Stimulated activated naive CD8-positive, alpha-beta T cell treated with anti-CD3 and anti-CD28 coated beads, Interleukin-15, Interleukin-2, amounts not matched to agents 100 U/mL and 50 U/mL, for 24 hours (primary cell): ENCODE results near the gene FAM13A.
"Not testable (repeated sequence)": the region's sequence is repeated elsewhere in the genome, so short reads cannot be mapped to it uniquely, and the experiment has no call there.

Experiments
- ATAC-seq: fragments of 150-1000 bp; cut with Tn5 transposase; one replicate; pipeline ENCODE4 v1.10.0; 2021
- DNase-seq: peaks from one replicate; pipeline ENCODE4 v3.0.0; 2021

The FAM13A gene

GRCh38 chr4:88999392-88999930 is 57.5 kb downstream of the FAM13A start:
- DNase-seq (no peak), ATAC-seq (no peak)

DNA sequence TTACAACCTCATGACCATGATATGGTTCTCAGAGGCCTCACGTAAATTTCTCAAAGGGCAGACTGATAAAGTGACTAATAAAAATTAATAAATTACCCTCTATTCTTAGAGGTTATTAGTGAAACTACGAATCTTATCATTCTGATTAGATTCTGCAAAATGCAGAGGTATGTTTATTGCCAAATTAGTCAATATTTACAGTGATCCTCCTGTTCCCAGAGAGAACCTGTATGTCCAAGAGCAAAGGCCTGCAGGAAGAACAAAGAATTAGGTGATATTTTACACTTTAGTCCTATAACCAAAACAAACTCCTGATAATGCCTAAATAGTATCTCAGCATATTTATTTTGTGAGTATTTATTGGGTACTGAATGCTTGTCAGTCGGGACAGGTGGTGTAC is 58.1 kb downstream of the FAM13A start:
- DNase-seq (no peak), ATAC-seq (no peak)

- DNase-seq (no peak), ATAC-seq (no peak)
Measured at GRCh38 chr4:88998001-88998400, 59.0 kb downstream of the FAM13A start.

DNA sequence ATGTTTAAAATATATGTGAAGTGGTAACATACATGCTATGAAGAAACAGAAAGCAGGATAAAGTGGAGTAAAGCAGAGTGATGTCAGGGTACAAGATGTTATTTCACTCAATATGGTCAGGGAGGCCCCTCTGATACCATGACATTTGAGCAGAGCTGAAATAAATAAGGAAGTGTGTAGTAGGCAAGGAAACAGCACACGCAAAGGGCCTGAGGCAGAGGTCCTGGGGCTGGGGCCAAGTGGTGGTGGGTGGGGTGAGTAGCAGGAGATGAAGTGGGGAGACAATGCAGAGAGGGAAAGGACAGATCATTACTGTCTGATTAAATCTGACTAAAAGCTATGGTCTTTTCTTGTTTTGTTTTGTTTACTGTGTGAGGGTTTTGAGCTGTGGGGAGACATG is 61.1 kb downstream of the FAM13A start:
- ATAC-seq (no peak), DNase-seq (no peak)

DNA sequence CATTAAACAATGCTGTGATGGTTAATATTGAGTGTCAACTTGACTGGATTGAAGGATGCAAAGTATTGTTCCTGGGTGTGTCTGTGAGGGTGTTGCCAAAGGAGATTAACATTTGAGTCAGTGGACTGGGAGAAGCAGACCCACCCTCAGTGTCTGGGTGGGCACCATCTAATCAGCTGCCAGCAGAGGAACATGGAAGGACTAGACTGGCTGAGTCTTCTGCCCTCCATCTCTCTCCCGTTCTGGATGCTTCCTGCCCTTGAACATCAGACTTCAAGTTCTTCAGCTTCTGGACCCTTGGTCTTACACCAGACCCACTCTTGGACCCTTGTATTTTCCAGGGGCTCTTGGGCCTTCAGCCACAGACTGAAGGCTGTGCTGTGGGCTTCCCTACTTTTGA is 61.7 kb downstream of the FAM13A start:
- not testable (repeated sequence) for ATAC-seq, DNase-seq

- ATAC-seq (no peak), DNase-seq (no peak)
Measured at GRCh38 chr4:88993246-88993645, 63.7 kb downstream of the FAM13A start.

DNA sequence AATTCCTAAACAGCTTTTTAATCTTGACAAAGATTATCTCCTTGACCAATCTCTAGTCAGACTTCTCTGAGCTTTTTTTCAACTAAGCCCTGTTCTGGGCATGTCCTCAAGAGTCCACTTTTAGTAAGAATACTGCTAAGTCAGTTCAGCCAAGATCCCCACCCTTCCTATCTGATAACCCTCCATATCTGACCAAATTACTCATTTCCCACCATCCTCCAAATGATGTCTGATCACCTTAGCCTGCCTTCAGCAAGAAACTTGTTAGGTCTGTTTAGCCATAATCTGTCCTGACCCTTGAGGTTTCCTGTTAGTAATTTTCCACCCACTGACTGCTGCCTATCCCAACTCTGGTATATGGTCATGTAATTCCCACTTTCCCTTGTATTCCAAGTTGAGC is 65.2 kb downstream of the FAM13A start:
- ATAC-seq = no peak
- DNase-seq = no peak

GRCh38 chr4:88989990-88990389 is 67.0 kb downstream of the FAM13A start:
- DNase-seq (no peak), ATAC-seq (no peak)

DNA sequence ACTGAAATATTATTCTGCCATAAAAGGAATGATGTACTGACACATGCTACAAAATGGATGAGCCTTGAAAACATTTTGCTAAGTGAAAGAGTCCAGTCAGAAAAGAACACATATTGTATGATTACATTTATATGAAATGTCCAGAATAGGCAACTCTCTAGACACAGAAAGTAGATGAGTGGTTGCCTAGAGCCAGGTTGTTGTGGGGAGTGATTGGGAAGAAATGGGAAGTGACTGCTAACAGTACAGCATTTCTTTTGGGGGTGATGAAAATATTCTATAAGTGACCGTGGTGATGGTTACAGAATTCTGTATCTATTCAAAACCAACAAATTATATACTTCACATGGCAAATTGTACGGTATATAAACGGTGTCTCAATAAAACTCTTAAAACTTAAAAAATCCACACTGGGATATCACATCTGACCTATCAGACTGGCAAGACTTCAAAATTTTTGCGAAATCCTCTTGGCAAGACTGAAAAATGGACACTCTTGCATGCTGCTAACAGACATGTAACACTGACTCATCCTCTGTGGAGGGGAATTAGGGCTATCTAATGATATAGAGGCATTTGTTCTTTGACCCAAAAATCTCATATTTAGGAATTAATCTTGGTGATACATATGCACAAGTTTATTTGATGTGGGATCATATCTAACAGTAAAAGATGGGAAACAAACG is 71.8 kb downstream of the FAM13A start:
- ATAC-seq (no peak), DNase-seq (no peak)

GRCh38 chr4:88982757-88983156 is 74.2 kb downstream of the FAM13A start:
- DNase-seq (no peak), ATAC-seq (no peak)

GRCh38 chr4:88981993-88982392 is 75.0 kb downstream of the FAM13A start:
- no peak for ATAC-seq
- DNase-seq = no peak

DNA sequence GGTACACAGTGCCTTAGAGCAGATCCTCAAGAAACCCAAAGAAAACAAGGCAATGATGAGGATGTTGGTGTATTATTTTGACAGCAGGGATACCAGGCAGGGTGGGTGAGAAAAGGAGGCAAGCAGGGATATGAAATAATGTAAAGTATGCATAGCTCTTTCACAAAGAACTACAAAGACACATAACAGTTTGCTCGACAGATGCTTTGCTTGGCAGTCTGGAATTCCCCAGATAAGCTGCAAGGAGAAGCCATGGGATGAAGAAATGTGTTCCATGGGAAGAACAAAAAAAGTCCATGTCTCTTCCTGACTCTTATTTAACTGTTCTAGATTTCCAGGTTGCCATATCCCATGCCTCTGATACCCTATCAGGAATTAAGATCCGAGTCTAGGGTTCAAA is 75.4 kb downstream of the FAM13A start:
- DNase-seq (no peak), ATAC-seq (no peak)

GRCh38 chr4:88979276-88979675 is 77.7 kb downstream of the FAM13A start:
- ATAC-seq = no peak

GRCh38 chr4:88976775-88977035 is 80.3 kb downstream of the FAM13A start:
- DNase-seq = no peak
- ATAC-seq = no peak

More at GRCh38 chr4:88979276-88979675, 77.7 kb downstream of the FAM13A start:
- DNase-seq = no peak

DNA sequence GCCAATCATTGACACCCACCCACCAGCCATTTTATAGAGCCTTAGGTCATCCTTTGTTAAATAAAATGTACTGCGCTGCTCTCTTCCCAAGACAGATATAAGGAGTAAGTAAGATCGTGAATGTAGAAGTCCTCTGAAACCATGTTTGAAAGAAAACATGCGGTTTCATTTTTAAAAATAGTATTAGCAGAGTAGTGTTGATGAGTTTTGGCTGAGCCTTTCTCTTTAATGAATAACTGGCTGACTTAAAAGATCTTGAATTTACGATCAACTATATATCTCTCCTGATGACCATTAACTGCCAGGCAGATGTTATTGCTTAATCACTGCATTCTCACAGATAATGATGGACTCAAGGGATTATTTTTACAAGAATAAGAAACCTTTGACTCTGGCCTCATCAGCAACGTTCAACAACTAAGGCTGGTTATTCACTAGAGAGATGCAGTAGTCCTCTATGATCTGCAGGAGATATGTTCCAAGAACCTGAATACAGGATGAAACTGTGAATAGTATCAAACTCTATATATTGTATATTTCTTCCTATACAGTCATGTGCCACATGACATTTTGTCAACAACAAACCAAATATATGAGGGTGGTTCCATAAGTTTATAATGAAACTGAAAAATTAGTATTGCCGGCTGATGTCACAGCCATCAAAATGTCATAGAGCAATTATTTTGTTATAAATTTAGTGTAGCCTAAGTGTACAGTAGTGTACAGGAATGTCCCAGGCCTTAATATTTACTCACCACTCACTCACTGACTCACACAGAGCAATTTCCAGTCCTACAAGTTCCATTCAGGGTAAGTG is 80.8 kb downstream of the FAM13A start:
- no peak for DNase-seq
- ATAC-seq = no peak

GRCh38 chr4:88971536-88971935 is 85.4 kb downstream of the FAM13A start:
- ATAC-seq (no peak), DNase-seq (no peak)

- ATAC-seq (no peak), DNase-seq (no peak)
Measured at GRCh38 chr4:88969746-88970145, 87.2 kb downstream of the FAM13A start.

- DNase-seq (no peak), ATAC-seq (no peak)
Measured at GRCh38 chr4:88969271-88969670, 87.7 kb downstream of the FAM13A start.

- ATAC-seq = no peak
- no peak for DNase-seq
Measured at GRCh38 chr4:88967883-88968331, 89.1 kb downstream of the FAM13A start.

GRCh38 chr4:88965053-88965452 is 91.9 kb downstream of the FAM13A start:
- DNase-seq (no peak), ATAC-seq (no peak)

DNA sequence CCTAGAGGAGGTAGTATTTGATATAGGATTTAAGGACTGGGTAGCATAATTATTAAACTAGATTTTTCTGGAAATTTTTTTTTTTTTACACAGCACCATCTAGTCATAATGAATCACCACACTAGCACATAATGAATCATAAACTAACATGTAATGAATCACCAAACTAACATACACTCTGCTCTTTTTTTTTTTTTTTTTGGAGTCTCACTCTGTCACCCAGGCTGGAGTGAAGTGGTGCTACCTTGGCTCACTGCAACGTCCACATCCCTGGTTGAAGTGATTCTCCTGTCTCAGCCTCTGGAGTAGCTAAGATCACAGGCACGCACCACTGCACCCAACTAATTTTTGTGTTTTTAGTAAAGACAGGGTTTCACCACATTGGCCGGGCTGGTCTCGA is 92.5 kb downstream of the FAM13A start:
- no peak for DNase-seq
- ATAC-seq = peak; percentile 72

DNA sequence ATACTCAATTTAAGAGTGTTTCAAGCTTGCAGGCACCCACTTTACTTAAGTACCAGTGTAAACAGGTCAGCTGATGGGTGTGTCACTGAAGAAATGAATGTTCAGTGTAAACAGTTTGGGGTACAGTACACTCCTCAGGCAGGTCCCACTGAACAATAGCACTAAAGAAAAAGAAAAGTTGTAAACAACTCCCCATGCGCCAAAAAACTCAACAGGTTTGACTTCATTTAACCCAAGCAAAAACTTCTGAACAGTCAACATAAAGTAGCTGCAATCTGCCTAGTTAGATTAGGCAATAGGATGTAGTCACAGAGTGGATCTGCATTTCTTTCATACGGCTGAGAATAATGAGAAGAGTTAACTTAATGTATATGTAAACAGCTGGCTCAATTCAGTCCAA is 93.2 kb downstream of the FAM13A start:
- no peak for ATAC-seq
- DNase-seq = no peak

DNA sequence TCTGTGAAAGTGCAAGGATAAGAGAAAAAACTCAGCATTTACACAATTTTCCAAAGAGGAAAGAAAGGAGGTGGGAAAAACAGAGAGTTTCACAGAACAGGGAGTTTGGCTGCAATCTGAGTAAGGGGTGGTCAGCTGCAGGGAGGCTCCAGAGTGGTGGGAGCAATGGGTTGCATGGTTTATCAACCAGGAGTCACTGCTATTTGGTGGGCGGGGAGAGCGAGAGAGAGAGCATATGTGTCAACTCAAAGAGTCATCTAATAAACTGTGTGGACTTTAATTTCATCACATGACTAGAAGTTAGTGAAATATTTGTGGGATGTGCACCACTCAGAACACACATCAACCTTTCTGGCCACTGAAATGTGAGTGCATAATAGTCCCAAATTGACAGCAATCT is 94.6 kb downstream of the FAM13A start:
- ATAC-seq = no peak
- DNase-seq = no peak

GRCh38 chr4:88960576-88960975 is 96.4 kb downstream of the FAM13A start:
- DNase-seq (no peak), ATAC-seq (no peak)
